PFSK-1 (cell line): ENCODE measurements around the gene SYNGR1.

ENCODE experiments used
- POLR2AphosphoS5 ChIP-seq: IDR thresholded peaks from 2 replicates; pipeline ENCODE4 v1.6.1; 2012; ENCODE audit warnings: low read depth, mild to moderate bottlenecking, control low read depth, low read length, moderate library complexity
- SIN3A ChIP-seq: IDR thresholded peaks from 2 replicates; pipeline ENCODE4 v1.6.1; 2012; ENCODE audit warnings: mild to moderate bottlenecking, low read length, moderate library complexity, borderline replicate concordance; ENCODE audit not compliant: insufficient read depth
- TAF1 ChIP-seq: IDR thresholded peaks from 2 replicates; pipeline ENCODE4 v1.6.1; 2012; ENCODE audit warnings: low read length, control low read depth, borderline replicate concordance; ENCODE audit not compliant: insufficient read depth
- TF ChIP-seq, protein P1 (sequence below), 2 experiments: IDR thresholded peaks; 2 replicates each; pipeline versions ENCODE4 v1.6.1 to v1.8.0; 2011 to 2012; ENCODE audit warnings: low read depth in 2 of 2, low read length in 2 of 2, control low read depth in 1 of 2, inconsistent platforms in 1 of 2, mild to moderate bottlenecking in 1 of 2, moderate library complexity in 1 of 2; ENCODE audit not compliant: insufficient read depth in 1 of 2

DNA sequence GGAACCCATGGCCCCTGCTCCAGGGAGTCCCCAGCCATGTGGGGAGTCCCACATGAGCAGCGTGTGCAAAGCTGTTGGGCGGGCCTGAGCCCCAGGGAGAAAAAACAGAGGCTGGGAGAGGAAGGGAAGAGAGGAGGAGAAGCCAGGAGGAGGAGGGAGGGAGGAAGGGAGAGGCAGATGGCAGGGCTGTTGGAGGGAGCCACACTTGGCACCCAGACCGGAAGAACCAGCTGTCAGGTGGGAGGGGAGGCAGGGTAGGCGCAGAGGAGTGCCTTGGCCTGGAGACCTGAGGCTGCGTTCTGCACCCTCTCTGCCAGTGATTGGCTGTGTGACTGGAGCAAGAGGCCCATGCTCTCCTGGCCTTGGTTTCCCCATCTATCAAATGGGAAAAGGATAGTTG is 6.7 kb downstream of the SYNGR1 start:
- TF ChIP-seq POLR2AphosphoS5, result no peak
- TF ChIP-seq SIN3A, result no peak
- TF ChIP-seq, protein P1, sequence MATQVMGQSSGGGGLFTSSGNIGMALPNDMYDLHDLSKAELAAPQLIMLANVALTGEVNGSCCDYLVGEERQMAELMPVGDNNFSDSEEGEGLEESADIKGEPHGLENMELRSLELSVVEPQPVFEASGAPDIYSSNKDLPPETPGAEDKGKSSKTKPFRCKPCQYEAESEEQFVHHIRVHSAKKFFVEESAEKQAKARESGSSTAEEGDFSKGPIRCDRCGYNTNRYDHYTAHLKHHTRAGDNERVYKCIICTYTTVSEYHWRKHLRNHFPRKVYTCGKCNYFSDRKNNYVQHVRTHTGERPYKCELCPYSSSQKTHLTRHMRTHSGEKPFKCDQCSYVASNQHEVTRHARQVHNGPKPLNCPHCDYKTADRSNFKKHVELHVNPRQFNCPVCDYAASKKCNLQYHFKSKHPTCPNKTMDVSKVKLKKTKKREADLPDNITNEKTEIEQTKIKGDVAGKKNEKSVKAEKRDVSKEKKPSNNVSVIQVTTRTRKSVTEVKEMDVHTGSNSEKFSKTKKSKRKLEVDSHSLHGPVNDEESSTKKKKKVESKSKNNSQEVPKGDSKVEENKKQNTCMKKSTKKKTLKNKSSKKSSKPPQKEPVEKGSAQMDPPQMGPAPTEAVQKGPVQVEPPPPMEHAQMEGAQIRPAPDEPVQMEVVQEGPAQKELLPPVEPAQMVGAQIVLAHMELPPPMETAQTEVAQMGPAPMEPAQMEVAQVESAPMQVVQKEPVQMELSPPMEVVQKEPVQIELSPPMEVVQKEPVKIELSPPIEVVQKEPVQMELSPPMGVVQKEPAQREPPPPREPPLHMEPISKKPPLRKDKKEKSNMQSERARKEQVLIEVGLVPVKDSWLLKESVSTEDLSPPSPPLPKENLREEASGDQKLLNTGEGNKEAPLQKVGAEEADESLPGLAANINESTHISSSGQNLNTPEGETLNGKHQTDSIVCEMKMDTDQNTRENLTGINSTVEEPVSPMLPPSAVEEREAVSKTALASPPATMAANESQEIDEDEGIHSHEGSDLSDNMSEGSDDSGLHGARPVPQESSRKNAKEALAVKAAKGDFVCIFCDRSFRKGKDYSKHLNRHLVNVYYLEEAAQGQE (IDR thresholded peaks at IDR 0.05; ENCODE audit: insufficient read depth in 1 of 2, low read depth in 2 of 2, low read length in 2 of 2), result no peak
- TF ChIP-seq TAF1, result no peak
